HG02571 (cell line): ENCODE data around the gene ROBO1.
"Not testable (repeated sequence)": the region's sequence is repeated elsewhere in the genome, so short reads cannot be mapped to it uniquely, and the experiment has no call there.

Source experiments
- ATAC-seq: cut with Tn5 transposase; IDR thresholded peaks from one replicate; pipeline ENCODE4 v1.9.1; 2021; ENCODE audit warnings: mild to moderate bottlenecking, moderate library complexity; ENCODE audit not compliant: unreplicated experiment

Gene ROBO1

GRCh38 chr3:79767905-79768267 is at the start of gene ROBO1:
Gene ROBO1 (minus strand): TSS chr3:79767998.
- ATAC-seq, result no peak

GRCh38 chr3:79817224-79817623 is 49.4 kb upstream of the ROBO1 start:
- ATAC-seq, result no peak

GRCh38 chr3:79815478-79815877 is 47.7 kb upstream of the ROBO1 start:
- no peak for ATAC-seq

GRCh38 chr3:79810581-79810980 is 42.8 kb upstream of the ROBO1 start:
- ATAC-seq, result no peak

- no peak for ATAC-seq
Measured at GRCh38 chr3:79810092-79810491, 42.3 kb upstream of the ROBO1 start.

- ATAC-seq, result no peak
Measured at GRCh38 chr3:79809106-79809505, 41.3 kb upstream of the ROBO1 start.

GRCh38 chr3:79808515-79808914 is 40.7 kb upstream of the ROBO1 start:
- ATAC-seq, result no peak

GRCh38 chr3:79790177-79790576 is 22.4 kb upstream of the ROBO1 start:
- not testable (repeated sequence) for ATAC-seq

- no peak for ATAC-seq
Measured at GRCh38 chr3:79773291-79773690, 5.5 kb upstream of the ROBO1 start.

GRCh38 chr3:79769229-79769628 is 1.4 kb upstream of the ROBO1 start:
- ATAC-seq, result no peak

- no peak for ATAC-seq
Measured at GRCh38 chr3:79767194-79767904, 449 bp downstream of the ROBO1 start.

- ATAC-seq, result no peak
Measured at GRCh38 chr3:79766496-79767193, 1.2 kb downstream of the ROBO1 start.

GRCh38 chr3:79765911-79766310 is 1.9 kb downstream of the ROBO1 start:
- ATAC-seq, result no peak

- no peak for ATAC-seq
Measured at GRCh38 chr3:79761441-79761840, 6.4 kb downstream of the ROBO1 start.

- ATAC-seq, result no peak
Measured at GRCh38 chr3:79751703-79752102, 16.1 kb downstream of the ROBO1 start.

- ATAC-seq, result no peak
Measured at GRCh38 chr3:79737530-79737929, 30.3 kb downstream of the ROBO1 start.

- no peak for ATAC-seq
Measured at GRCh38 chr3:79729096-79729495, 38.7 kb downstream of the ROBO1 start.

- ATAC-seq, result no peak
Measured at GRCh38 chr3:79726786-79727185, 41.0 kb downstream of the ROBO1 start.

GRCh38 chr3:79724206-79724605 is 43.6 kb downstream of the ROBO1 start:
- ATAC-seq, result no peak

GRCh38 chr3:79690072-79690471 is 77.7 kb downstream of the ROBO1 start:
- ATAC-seq, result no peak

- ATAC-seq, result no peak
Measured at GRCh38 chr3:79685108-79685507, 82.7 kb downstream of the ROBO1 start.

GRCh38 chr3:79684041-79684440 is 83.8 kb downstream of the ROBO1 start:
- no peak for ATAC-seq

- ATAC-seq, result no peak
Measured at GRCh38 chr3:79672731-79673130, 95.1 kb downstream of the ROBO1 start.
